Choroid plexus epithelial cell (primary cell): ENCODE measurements around the gene ACVR1B.

Experiments
- DNase-seq: peaks from one replicate; pipeline ENCODE4 v3.0.0-alpha.2; 2010; ENCODE audit warnings: low read depth
- H3K4me3 ChIP-seq: 2 replicates; pipeline ENCODE4 v1.5.1; 2011; ENCODE audit warnings: low read depth, mild to moderate bottlenecking, control low read depth, low read length, moderate library complexity
- CTCF ChIP-seq: conservative IDR thresholded peaks from 2 replicates; pipeline ENCODE4 v1.5.1; 2011; ENCODE audit warnings: low read depth, mild to moderate bottlenecking, control low read depth, inconsistent platforms, low read length, moderate library complexity

Gene ACVR1B

GRCh38 chr12:52037248-52037861 is 85.9 kb downstream of the ACVR1B start:
- TF ChIP-seq CTCF: peak; percentile 22
- peak; percentile 62 for DNase-seq
- peak overlapping the region; percentile 60 for H3K4me3 ChIP-seq

- no peak overlapping the region for H3K4me3 ChIP-seq
- TF ChIP-seq CTCF: no peak
- DNase-seq: peak; percentile 29
Measured at GRCh38 chr12:52038447-52038846, 86.9 kb downstream of the ACVR1B start.

DNA sequence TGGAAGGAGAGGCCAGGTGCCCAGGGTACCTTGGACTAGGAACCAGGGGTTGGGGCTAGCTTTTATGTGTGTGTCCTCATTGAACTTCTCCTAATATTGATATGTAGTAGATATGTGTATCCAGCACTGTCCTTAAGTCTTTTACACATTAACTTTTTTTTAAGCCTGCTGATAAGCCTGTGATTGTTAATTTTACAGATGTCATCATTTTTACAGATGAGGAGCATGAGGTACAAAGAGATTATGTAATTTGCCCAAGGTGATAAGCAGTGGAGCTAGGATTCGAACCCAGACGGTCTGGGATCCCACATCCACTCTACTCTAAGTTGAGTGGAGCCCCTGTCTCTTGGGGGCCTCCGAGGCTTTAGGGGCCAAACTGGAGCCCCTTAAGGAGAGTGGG is 89.5 kb downstream of the ACVR1B start:
- no peak for TF ChIP-seq CTCF
- DNase-seq: no peak
- no peak overlapping the region for H3K4me3 ChIP-seq

DNA sequence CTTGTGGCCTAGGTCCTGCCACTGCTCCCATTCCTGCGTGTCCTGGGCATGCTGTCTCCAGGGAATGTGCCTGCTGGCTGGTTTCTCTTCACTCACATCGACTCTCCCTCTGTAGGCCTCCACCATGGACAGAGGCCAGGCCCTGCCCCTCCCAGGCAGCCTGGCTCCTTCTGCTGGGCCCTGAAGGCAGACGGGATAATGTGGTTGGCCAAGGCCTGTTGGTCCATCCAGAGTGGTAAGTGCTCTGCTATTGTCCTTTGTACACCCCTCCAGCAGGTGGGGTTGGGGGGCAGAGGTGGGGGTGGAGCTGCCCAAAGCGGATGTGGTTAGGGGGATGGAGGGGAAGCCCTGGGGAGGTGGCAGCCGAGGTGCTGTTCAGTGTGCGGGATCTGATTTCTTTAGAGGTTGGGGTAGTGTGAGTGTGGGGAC is 90.2 kb downstream of the ACVR1B start:
- H3K4me3 ChIP-seq: no peak overlapping the region
- no peak for TF ChIP-seq CTCF
- DNase-seq: peak; percentile 53

- DNase-seq: no peak
- H3K4me3 ChIP-seq: no peak overlapping the region
- TF ChIP-seq CTCF: no peak
Measured at GRCh38 chr12:52042706-52043385, 91.3 kb downstream of the ACVR1B start.

- DNase-seq: no peak
- no peak for TF ChIP-seq CTCF
- H3K4me3 ChIP-seq: no peak overlapping the region
Measured at GRCh38 chr12:52043386-52044212, 92.1 kb downstream of the ACVR1B start.
